K562 (cell line): ENCODE data around the gene PPM1G. TPM values are rescaled to one million over a fixed set of nuclear protein-coding genes. Genes with fewer than 3 reads are reported as not detected.

Experiments
- ATAC-seq: fragments of 200-7000 bp; cut with Tn5 transposase; 3 replicates; pipeline ENCODE4 v1.9.1; 2020; ENCODE audit warnings: moderate library complexity
- BruUV-seq: library from RNA; stranded (reverse); fragments of 400-500 nt; replicated peaks from 2 replicates; lab custom pipeline; 2021; lab: Mats Ljungman, UMichigan
- CTCF ChIA-PET: fragments of 300-600 bp; formaldehyde crosslinking; extraction: SDS; loops from one replicate; lab custom pipeline; 2021; ENCODE audit warnings: low intra/inter-chr PET ratio; lab: Yijun Ruan, JAX
- POLR2A ChIA-PET: fragments of 300-600, 350-650 bp; sonication (Branson Sonifier 250); formaldehyde crosslinking; extraction: SDS; loops from one replicate; lab custom pipeline; 2021; ENCODE audit warnings: antibody characterized with exemption, inconsistent platforms; lab: Yijun Ruan, JAX
- DNase-seq, 4 experiments: peaks; one replicate each; pipeline versions ENCODE4 v3.0.0 to v3.0.0-alpha.2; 2011 to 2018; ENCODE audit warnings: low spot score in 3 of 4, mixed read lengths in 3 of 4; ENCODE audit errors: extremely low read depth in 1 of 4
- FAIRE-seq: peaks from 2 replicates; lab custom pipeline; 2011; peaks lifted over from hg19 to GRCh38; lab: Jason Lieb, UNC
- H2AFZ ChIP-seq: 2 replicates; pipeline ENCODE4 v1.6.0; 2011; ENCODE audit warnings: low read depth, low read length, control low read depth, inconsistent platforms
- H3K27ac ChIP-seq: fragments of 200-600 bp; 3 replicates; pipeline ENCODE4 v1.8.0; 2011; ENCODE audit warnings: low read depth, mild to moderate bottlenecking, control low read depth, inconsistent platforms, low read length, moderate library complexity, mixed read lengths; ENCODE audit errors: extremely low read depth
- H3K27me3 ChIP-seq, 2 experiments: fragments of 300-600 bp in 1 of 2; 2 replicates in 1 of 2; 3 replicates in 1 of 2; pipeline versions ENCODE4 v1.6.0 to v1.8.0; 2011; ENCODE audit warnings: inconsistent platforms in 2 of 2, low read length in 2 of 2, mild to moderate bottlenecking in 1 of 2, mixed read lengths in 1 of 2, moderate library complexity in 1 of 2; ENCODE audit not compliant: control insufficient read depth in 2 of 2, insufficient read depth in 2 of 2
- H3K36me3 ChIP-seq: fragments of 300-600 bp; 3 replicates; pipeline ENCODE4 v1.8.0; 2011; ENCODE audit warnings: mild to moderate bottlenecking, low read length, inconsistent platforms; ENCODE audit not compliant: control insufficient read depth, insufficient read depth
- H3K4me1 ChIP-seq, 2 experiments: fragments of 200-600 bp in 1 of 2; replicated peaks in 1 of 2; 2 replicates in 1 of 2; 3 replicates in 1 of 2; pipeline versions ENCODE4 v1.5.1 to v1.8.0; 2011; ENCODE audit warnings: inconsistent platforms in 2 of 2, low read length in 2 of 2, mild to moderate bottlenecking in 1 of 2, mixed read lengths in 1 of 2, moderate library complexity in 1 of 2; ENCODE audit not compliant: control insufficient read depth in 2 of 2, insufficient read depth in 2 of 2
- H3K4me2 ChIP-seq: 2 replicates; pipeline ENCODE4 v1.6.1; 2011; ENCODE audit warnings: low read length, control low read depth, inconsistent platforms, mixed read lengths; ENCODE audit not compliant: insufficient read depth
- H3K4me3 ChIP-seq: fragments of 200-600 bp; sonication (generic), shearing (Covaris generic); 2 replicates; pipeline ENCODE4 v1.5.1; 2016; ENCODE audit warnings: control low read depth, inconsistent platforms
- H3K79me2 ChIP-seq: fragments of 200-600 bp; 3 replicates; pipeline ENCODE4 v1.8.0; 2011; ENCODE audit warnings: low read length, inconsistent platforms; ENCODE audit not compliant: control insufficient read depth, insufficient read depth
- H3K9ac ChIP-seq, 2 experiments: 2 replicates each; pipeline versions ENCODE4 v1.6.0 to v1.6.1; 2011; ENCODE audit warnings: low read depth in 2 of 2, low read length in 2 of 2, control low read depth in 1 of 2, inconsistent platforms in 1 of 2, mild to moderate bottlenecking in 1 of 2, mixed read lengths in 1 of 2; ENCODE audit not compliant: insufficient read depth in 1 of 2
- H3K9me1 ChIP-seq: one replicate; pipeline ENCODE4 v1.6.0; 2011; ENCODE audit warnings: inconsistent platforms, mild to moderate bottlenecking, low read length, moderate library complexity; ENCODE audit not compliant: control insufficient read depth, insufficient read depth
- H3K9me3 ChIP-seq: replicated peaks from 2 replicates; pipeline ENCODE4 v1.5.1; 2011; ENCODE audit warnings: low read depth, low read length, inconsistent platforms; ENCODE audit not compliant: control insufficient read depth, insufficient read depth
- H4K20me1 ChIP-seq: replicated peaks from 2 replicates; pipeline ENCODE4 v1.6.1; 2011; ENCODE audit warnings: low read length, inconsistent platforms, mixed read lengths; ENCODE audit not compliant: control insufficient read depth, insufficient read depth
- CBX1 ChIP-seq: sonication (generic); IDR thresholded peaks from 2 replicates; pipeline ENCODE4 v1.6.1; 2016; ENCODE audit warnings: antibody characterized with exemption, low read depth, mild to moderate bottlenecking
- CBX2 ChIP-seq: fragments of 200-600 bp; sonication (generic); IDR thresholded peaks from one replicate; pipeline ENCODE4 v1.6.1; 2012; ENCODE audit warnings: mild to moderate bottlenecking, low read length, inconsistent platforms; ENCODE audit not compliant: insufficient read depth, poor library complexity, severe bottlenecking
- IRF2 ChIP-seq: sonication (generic); formaldehyde crosslinking; IDR thresholded peaks from 2 replicates; pipeline ENCODE4 v1.8.1; 2022; ENCODE audit warnings: mild to moderate bottlenecking, missing genetic modification reagents
- KDM2B ChIP-seq: fragments of 250-450 bp; sonication (Bioruptor Pico); IDR thresholded peaks from 2 replicates; pipeline ENCODE4 v1.8.0; 2021; ENCODE audit warnings: mild to moderate bottlenecking, moderate library complexity
- PCBP1 ChIP-seq: fragments of 200-400 bp; formaldehyde crosslinking; IDR thresholded peaks from 2 replicates; pipeline ENCODE4 v1.6.1; 2018; ENCODE audit warnings: mild to moderate bottlenecking, low read depth, low read length; ENCODE audit not compliant: poor library complexity, severe bottlenecking
- SMARCE1 ChIP-seq: fragments of 450-650 bp; IDR thresholded peaks from 2 replicates; pipeline ENCODE4 v1.7.1; 2016; ENCODE audit warnings: mild to moderate bottlenecking
- ZNF146 ChIP-seq: IDR thresholded peaks from one replicate; pipeline ENCODE4 v1.6.1; 2018; ENCODE audit warnings: missing compliant biosample characterization; ENCODE audit not compliant: unreplicated experiment
- ZNF436 ChIP-seq: fragments of 250-450, 450-650 bp; sonication (Bioruptor Pico); formaldehyde crosslinking; IDR thresholded peaks from 2 replicates; pipeline ENCODE4 v1.7.0; 2020; ENCODE audit warnings: mild to moderate bottlenecking
- WGBS: fragments of 100-300 bp; shearing (Covaris generic); methylation state at CpG from one replicate; pipeline ENCODE4 v1.1.6; 2016; ENCODE audit warnings: low coverage, mixed read lengths; ENCODE audit not compliant: insufficient coverage; ENCODE audit errors: missing lambda C conversion rate; 5-methylcytosine and 5-hydroxymethylcytosine counted together
- in situ Hi-C: fragments of 300-500 bp; cut with MboI; formaldehyde crosslinking; loops from 4 replicates; pipeline ENCODE4 v1.15.0; 2018; ENCODE audit warnings: inconsistent platforms, mixed read lengths
- intact Hi-C: fragments of 100-400 bp; cut with micrococcal nuclease; formaldehyde crosslinking; loops from 2 replicates; pipeline ENCODE4 v1.14.2; 2022
- polyA plus RNA-seq, 8 experiments: library from polyadenylated mRNA; depleted of rRNA in 4 of 8; stranded (reverse) in 5 of 8; unstranded in 3 of 8; fragments of >200 nt; fragmentation: Nextera tagmentation in 2 of 8; fragmentation: Illumina TruSeq in 1 of 8; extraction: Ambion mirVana in 2 of 8; extraction: Trizol in 1 of 8; gene quantifications; 2 replicates each; pipeline versions ENCODE4 v1.2.1 to v1.2.3, GENCODE V29; 2011 to 2014; ENCODE audit warnings: inconsistent platforms in 1 of 8, missing spikeins in 1 of 8
- total RNA-seq, 7 experiments: library from RNA; depleted of rRNA in 6 of 7; stranded (reverse); fragments of >200 nt in 6 of 7; fragmentation: Illumina TruSeq in 2 of 7; extraction: Trizol in 2 of 7; gene quantifications; 2 replicates each; pipeline versions ENCODE4 v1.2.1 to v1.2.3, GENCODE V29; 2011 to 2021; ENCODE audit warnings: low replicate concordance in 1 of 7

PPM1G gene
- total and polyA plus RNA-seq, 9 of the 15 experiments (the other 6 are each of a cell fraction or from before 2014, with no cell fraction given) = 61.7 to 230 (median 153) TPM

GRCh38 chr2:27390822-27391679 lies 18.3 kb downstream of the PPM1G start:
- peaks cover 0 to 5% of the 10 kb centered on the region in 2 experiments; a peak in 2 of 5 replicates for H3K4me1 ChIP-seq
- no peak overlapping the region for H3K4me3 ChIP-seq
- FAIRE-seq (peak; percentile 44), ATAC-seq (no peak), DNase-seq (no peak)
- H3K36me3 ChIP-seq = peaks cover 50% of the 10 kb centered on the region
- no peaks in the 10 kb centered on the region for H3K9me3 ChIP-seq
- ChIA-PET POLR2A (interaction anchor here (0.6 to 1.4 kb wide), 5 partner anchors 11 to 62 kb away, joined by 3 to 4 read pairs (median 3); partner anchors contain the start of gene ZNF513), CTCF (no interaction called here)
- peaks cover 77% of the 10 kb centered on the region for H3K79me2 ChIP-seq
- no peak overlapping the region for H2AFZ ChIP-seq
- TF ChIP-seq ZNF436 (CRISPR knock-in tag) = no peak
- no peak for TF ChIP-seq IRF2 (CRISPR knock-in tag)
- TF ChIP-seq CBX2 = no peak
- no peak for TF ChIP-seq PCBP1
- no peak for TF ChIP-seq CBX1
- TF ChIP-seq ZNF146 (CRISPR knock-in tag) = peak; percentile 39
- no peak for TF ChIP-seq SMARCE1
- no peak for TF ChIP-seq KDM2B
- no peaks in the 10 kb centered on the region for H3K9me1 ChIP-seq
- WGBS = 85% methylated on average over 9 of the region's 9 CpGs
- H3K9ac ChIP-seq = no peak overlapping the region
- H4K20me1 ChIP-seq = peaks cover 2% of the 10 kb centered on the region; the same call in 1 of the 2 replicates
- TSS peak; percentile 21 for BruUV-seq
- H3K27ac ChIP-seq = no peak overlapping the region
- H3K4me2 ChIP-seq = no peak overlapping the region
- no peaks in the 10 kb centered on the region for H3K27me3 ChIP-seq
- in situ Hi-C loops (no loop called here), intact Hi-C loops (no loop called here)
